Pancreas (tissue), 10 donors: ENCODE data around the gene RAB11A. TPM values are rescaled to one million over a fixed set of nuclear protein-coding genes. Genes with fewer than 3 reads are reported as not detected.

Source experiments
- ATAC-seq, 4 donors: fragments of 200-7000 bp; cut with Tn5 transposase; one replicate each; pipeline versions ENCODE4 v1.8.0 to v1.9.1; 2020; ENCODE audit warnings: mild to moderate bottlenecking in 4 of 4, moderate library complexity in 4 of 4
- DNase-seq, 6 donors: peaks; one replicate each; pipeline ENCODE4 v3.0.0-alpha.2; 2020
- FAIRE-seq: peaks from 2 replicates; lab custom pipeline; 2012; peaks lifted over from hg19 to GRCh38; lab: Jason Lieb, UNC
- H3K27ac ChIP-seq, 4 donors: fragments of 200-600 bp; sonication (generic); 1 replicate in 3 of 4; 2 replicates in 1 of 4; pipeline versions ENCODE4 v1.5.0 to v1.8.0; 2020
- H3K27me3 ChIP-seq, 4 donors: fragments of 200-600 bp; one replicate each; pipeline ENCODE4 v1.8.0; 2021
- H3K36me3 ChIP-seq, 3 donors: fragments of 200-600 bp; sonication (generic) in 1 of 3; one replicate each; pipeline versions ENCODE4 v1.5.0 to v1.8.0; 2020 to 2021
- H3K4me1 ChIP-seq, 3 donors: fragments of 200-600 bp; one replicate each; pipeline ENCODE4 v1.8.0; 2021
- H3K4me3 ChIP-seq, 4 donors: fragments of 200-600 bp; sonication (generic) in 2 of 4; one replicate each; pipeline versions ENCODE4 v1.5.0 to v1.8.0; 2020 to 2021
- H3K9me3 ChIP-seq, 4 donors: fragments of 200-600 bp; one replicate each; pipeline ENCODE4 v1.8.0; 2021
- CTCF ChIP-seq, 4 donors: fragments of 200-600 bp; sonication (generic) in 3 of 4; IDR thresholded peaks; one replicate each; pipeline versions ENCODE4 v1.5.0 to v1.8.0; 2021; ENCODE audit warnings: antibody characterized with exemption in 4 of 4
- WGBS, 2 donors: extraction: QIAGEN DNeasy Blood & Tissue Kit; methylation state at CpG; one replicate each; pipeline ENCODE4 v1.1.7; 2013; 5-methylcytosine and 5-hydroxymethylcytosine counted together
- intact Hi-C, 3 donors: fragments of 100-400 bp; cut with DNase I; formaldehyde crosslinking; loops; one replicate each; pipeline versions ENCODE4 v1.11.1 to v1.14.2; 2022
- polyA plus RNA-seq, 2 donors: library from polyadenylated mRNA; stranded (reverse); fragments of 200-250 nt; gene quantifications; one replicate each; pipeline ENCODE4 v1.2.3, GENCODE V29; 2013
- total RNA-seq, 6 donors: library from RNA; stranded (reverse); fragmentation: NEBNext Ultra II Directional in 4 of 6; extraction: Animal tissue kit (Norgen Biotek cat#: 25700) in 4 of 6; gene quantifications; one replicate each; pipeline versions ENCODE4 v1.2.1 to v1.2.4, GENCODE V29; 2021 to 2023
- donor health status: healthy with polysubstance abuse.
- donor health status: DM: no; HTN: no; CAD: no; lungs with moderate emphysema.
- donor health status: DM: no; HTN: no; CAD: no.
- donor health status: control.
- donor health status: control.
- donor health status: Bipolar disorder and iron deficiency.
- donor health status: DM: yes; HTN: yes; CAD: no.
- donor health status: DM: no; HTN: no; CAD: no.
- donor health status: DM: no; HTN: no; CAD: no.
- donor health status: DM: yes; HTN: yes; CAD: no.

The RAB11A gene
- total and polyA plus RNA-seq, 8 donors: 19.8 to 98.4 (median 62.0) TPM

GRCh38 chr15:65901836-65902235, 32.5 kb downstream of the RAB11A start:
- no peak for DNase-seq
- Histone ChIP-seq H3K4me3 (no peak overlapping the region), H3K27ac (peak overlapping the region in 1 of 4 donors; percentile 31), H3K27me3 (no peaks in the 10 kb centered on the region), H3K36me3 (peaks cover 0 to 14% (median 0%) of the 10 kb centered on the region in 3 donors), H3K4me1 (no peaks in the 10 kb centered on the region), H3K9me3 (no peaks in the 10 kb centered on the region)
- intact Hi-C loops: no loop called here
- no peak for FAIRE-seq
- no peak for ATAC-seq
- 88 to 90% methylated on average over 3 of the region's 3 CpGs for WGBS, 2 donors
- TF ChIP-seq CTCF (IDR thresholded peaks at IDR 0.05): no peak

DNA sequence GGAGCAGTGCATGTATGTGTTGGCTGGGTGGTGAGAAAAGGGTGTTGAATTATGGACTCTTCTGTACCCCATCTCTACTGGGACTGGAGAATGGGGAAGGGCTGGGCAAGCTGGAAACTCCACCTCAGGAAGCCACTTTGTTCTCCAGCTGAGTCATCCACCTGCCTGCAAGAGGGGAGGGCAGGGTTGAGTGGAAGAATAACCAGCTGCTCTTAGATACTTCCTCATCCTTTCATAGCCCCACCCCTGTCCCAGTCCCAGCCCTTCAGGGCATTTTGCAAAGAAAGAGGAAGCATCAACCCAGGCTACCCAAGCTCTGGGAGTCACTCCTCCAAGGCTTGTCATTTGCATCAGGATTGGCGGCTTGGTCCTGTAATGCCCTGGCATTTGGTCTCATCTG, 33.1 kb downstream of the RAB11A start:
- Histone ChIP-seq H3K27me3 (no peaks in the 10 kb centered on the region), H3K4me1 (no peaks in the 10 kb centered on the region), H3K4me3 (no peak overlapping the region), H3K9me3 (no peaks in the 10 kb centered on the region), H3K36me3 (peaks cover 0 to 9% (median 0%) of the 10 kb centered on the region in 3 donors), H3K27ac (peak overlapping the region in 1 of 4 donors; percentile 31)
- no peak for TF ChIP-seq CTCF (IDR thresholded peaks at IDR 0.05)
- FAIRE-seq (no peak), DNase-seq (peak in 1 of 6 donors; percentile 54), ATAC-seq (peak; percentile 43 to 91 (median 85))
- intact Hi-C loops: no loop called here
- 93 to 96% methylated on average over 1 of the region's 1 CpG for WGBS, 2 donors

DNA sequence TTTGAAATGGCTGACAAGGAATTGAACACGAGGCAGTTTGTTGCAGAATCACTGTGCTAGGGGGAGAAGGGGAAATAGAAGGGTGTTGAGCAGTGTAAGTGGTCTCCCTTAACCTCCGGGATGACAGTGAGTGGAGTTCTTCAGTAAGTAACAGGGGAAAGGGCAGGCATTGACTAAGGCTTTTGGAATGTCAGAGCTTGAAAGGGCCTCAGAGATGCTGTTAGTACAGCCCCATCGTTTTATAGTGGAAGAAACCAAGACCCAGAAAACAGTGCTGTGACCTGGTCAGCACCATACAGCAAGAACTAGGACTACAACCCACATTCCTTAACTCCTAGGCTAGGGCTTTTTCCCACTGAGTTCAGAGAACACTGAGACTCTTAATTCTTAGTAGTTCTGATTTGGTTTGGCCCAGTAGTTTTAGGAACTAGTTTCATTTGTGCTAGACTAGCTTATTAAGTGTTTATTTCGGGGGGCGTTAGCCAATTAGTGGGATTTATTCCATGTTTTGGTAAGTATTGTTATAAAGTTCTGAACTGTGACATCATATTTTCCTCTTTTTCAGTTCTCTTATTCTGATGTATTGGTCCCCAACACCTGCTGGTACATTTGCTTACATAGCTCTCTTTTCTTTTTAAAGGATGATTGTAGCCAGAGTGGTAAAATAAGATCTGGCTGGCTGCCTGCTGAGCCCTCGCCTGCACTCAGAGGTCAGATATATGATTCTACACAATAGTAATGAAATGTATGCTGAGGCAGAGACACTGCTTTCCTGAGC, 34.2 kb downstream of the RAB11A start:
- no peak overlapping the region for H3K4me3 ChIP-seq
- H3K27ac ChIP-seq: no peak overlapping the region
- DNase-seq (no peak), FAIRE-seq (no peak), ATAC-seq (no peak)
- no peaks in the 10 kb centered on the region for H3K9me3 ChIP-seq
- no peaks in the 10 kb centered on the region for H3K4me1 ChIP-seq
- intact Hi-C loops: no loop called here
- peaks cover 0 to 9% (median 0%) of the 10 kb centered on the region in 3 donors for H3K36me3 ChIP-seq
- H3K27me3 ChIP-seq: no peaks in the 10 kb centered on the region
- TF ChIP-seq CTCF (IDR thresholded peaks at IDR 0.05): no peak
- 90 to 94% methylated on average over 6 of the region's 6 CpGs for WGBS, 2 donors

DNA sequence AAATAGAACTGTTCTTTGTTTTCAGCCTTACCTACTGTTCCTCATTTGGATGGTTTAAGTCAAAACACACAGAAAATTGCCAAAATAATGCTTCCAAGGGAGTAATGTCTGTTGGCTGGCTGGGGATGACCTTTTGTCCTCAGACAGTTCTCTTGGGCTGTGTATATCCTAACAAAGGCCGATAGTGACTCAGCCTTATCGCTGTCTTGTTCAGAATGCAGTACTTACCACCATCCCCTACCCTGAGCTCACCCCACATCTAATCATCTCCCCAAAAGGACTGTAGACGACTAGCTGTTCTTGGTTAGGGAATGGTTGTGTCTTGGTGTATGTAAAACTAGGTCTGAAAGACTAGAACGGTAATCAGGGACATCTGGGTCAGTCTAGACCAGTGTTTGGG, 35.0 kb downstream of the RAB11A start:
- DNase-seq: no peak
- H3K27ac ChIP-seq: no peak overlapping the region
- no peaks in the 10 kb centered on the region for H3K27me3 ChIP-seq
- ATAC-seq: no peak
- no peaks in the 10 kb centered on the region for H3K9me3 ChIP-seq
- no peak overlapping the region for H3K4me3 ChIP-seq
- TF ChIP-seq CTCF (IDR thresholded peaks at IDR 0.05): no peak
- peaks cover 0 to under 1% (median 0%) of the 10 kb centered on the region in 3 donors for H3K36me3 ChIP-seq
- intact Hi-C loops: no loop called here
- 80 to 94% methylated on average over 4 of the region's 4 CpGs for WGBS, 2 donors
- no peak for FAIRE-seq
- no peaks in the 10 kb centered on the region for H3K4me1 ChIP-seq

DNA sequence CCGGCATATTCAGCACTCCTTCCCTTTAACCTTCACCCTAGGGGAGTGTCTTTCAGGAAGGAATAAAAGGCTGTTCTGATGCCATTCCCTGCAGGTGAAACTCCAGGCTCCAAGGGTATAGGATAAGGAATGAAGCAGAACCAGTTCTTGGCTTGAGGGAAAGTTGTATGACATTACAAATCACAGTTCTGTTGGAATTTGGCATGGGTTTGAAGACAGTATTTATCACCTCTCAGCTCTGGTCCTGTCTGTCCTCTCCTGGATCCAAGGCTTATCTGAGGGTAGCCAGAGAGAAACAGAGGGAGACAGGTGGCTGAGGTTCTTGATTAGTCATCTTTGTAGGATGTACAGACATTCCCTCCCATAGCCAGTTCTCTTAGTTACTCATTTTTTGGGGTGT, 37.1 kb downstream of the RAB11A start:
- H3K4me1 ChIP-seq: no peaks in the 10 kb centered on the region
- H3K9me3 ChIP-seq: no peaks in the 10 kb centered on the region
- H3K27me3 ChIP-seq: no peaks in the 10 kb centered on the region
- no peak overlapping the region for H3K4me3 ChIP-seq
- TF ChIP-seq CTCF (IDR thresholded peaks at IDR 0.05): no peak
- intact Hi-C loops: no loop called here
- H3K27ac ChIP-seq: peak overlapping the region in 3 of 4 donors; percentile 2 to 42 (median 12)
- no peak for FAIRE-seq
- ATAC-seq: peak; percentile 8 to 67 (median 51)
- whole genome bisulfite sequencing, 2 donors: 69 to 71% methylated on average over 1 of the region's 1 CpG
- DNase-seq: no peak
- no peaks in the 10 kb centered on the region for H3K36me3 ChIP-seq
